GM12873 (cell line): ENCODE measurements around the gene FBXO42.

Experiments
- CTCF ChIP-seq: IDR thresholded peaks from 2 replicates; pipeline ENCODE4 v1.5.1; 2012; ENCODE audit warnings: low read depth, mild to moderate bottlenecking, moderate library complexity, low read length, control low read depth; ENCODE audit not compliant: insufficient read depth; ENCODE audit errors: missing control alignments

Gene FBXO42

GRCh38 chr1:16209847-16210407, 142.4 kb downstream of the FBXO42 start:
- no peak for TF ChIP-seq CTCF

GRCh38 chr1:16209132-16209846, 143.0 kb downstream of the FBXO42 start:
- no peak for TF ChIP-seq CTCF

GRCh38 chr1:16208270-16208987, 143.9 kb downstream of the FBXO42 start:
- TF ChIP-seq CTCF = no peak

GRCh38 chr1:16207318-16208269, 144.7 kb downstream of the FBXO42 start:
- no peak for TF ChIP-seq CTCF

- no peak for TF ChIP-seq CTCF
Observed at GRCh38 chr1:16206547-16207317, 145.5 kb downstream of the FBXO42 start.

GRCh38 chr1:16205891-16206546, 146.3 kb downstream of the FBXO42 start:
- no peak for TF ChIP-seq CTCF
